Transverse colon (tissue), 4 donors: Measurements from ENCODE around the gene PKNOX1.
"Not testable (repeated sequence)": the region's sequence is repeated elsewhere in the genome, so short reads cannot be mapped to it uniquely, and the experiment has no call there.

Experiments used
- EP300 ChIP-seq: sonication (generic); formaldehyde crosslinking; IDR thresholded peaks from one replicate; pipeline ENCODE4 v1.6.1; 2017; ENCODE audit warnings: antibody characterized with exemption, low read depth
- POLR2A ChIP-seq: fragments of 450-650 bp; IDR thresholded peaks from one replicate; pipeline ENCODE4 v1.6.1; 2016; ENCODE audit warnings: antibody characterized with exemption, mild to moderate bottlenecking, moderate library complexity
- POLR2AphosphoS5 ChIP-seq, 3 donors: sonication (generic); formaldehyde crosslinking; IDR thresholded peaks; one replicate each; pipeline ENCODE4 v1.6.1; 2016; ENCODE audit warnings: antibody characterized with exemption in 3 of 3
- TF ChIP-seq, protein P1 (sequence below), 5 experiments: fragments of 200-600 bp in 3 of 5; fragments of 450-650 bp in 2 of 5; sonication (generic) in 3 of 5; IDR thresholded peaks; 1 replicate in 2 of 5; 2 replicates in 3 of 5; pipeline ENCODE4 v1.5.1; 2016 to 2017; ENCODE audit warnings: antibody characterized with exemption in 5 of 5, inconsistent platforms in 3 of 5, mild to moderate bottlenecking in 2 of 5, moderate library complexity in 1 of 5

DNA sequence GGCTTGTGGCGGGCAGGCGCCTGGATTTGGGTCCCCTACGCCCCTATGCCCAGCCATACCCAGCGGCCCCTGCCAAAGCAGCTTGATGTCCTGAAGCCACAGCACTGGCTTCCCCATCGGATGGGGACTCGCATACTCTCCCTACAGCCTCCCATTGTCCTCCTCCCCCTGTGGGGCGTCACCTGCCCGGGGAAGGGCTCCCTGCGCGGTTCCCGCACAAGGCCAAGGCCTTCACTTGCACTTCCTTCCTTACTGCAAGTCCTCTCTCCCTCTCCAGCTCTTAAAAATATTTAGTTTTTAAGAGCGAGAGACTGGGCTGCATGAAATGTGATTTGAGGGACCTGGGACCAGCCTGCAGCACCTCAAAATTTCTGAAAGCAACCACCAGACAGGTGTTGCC is 92.3 kb downstream of the PKNOX1 start:
- TF ChIP-seq, protein P1, sequence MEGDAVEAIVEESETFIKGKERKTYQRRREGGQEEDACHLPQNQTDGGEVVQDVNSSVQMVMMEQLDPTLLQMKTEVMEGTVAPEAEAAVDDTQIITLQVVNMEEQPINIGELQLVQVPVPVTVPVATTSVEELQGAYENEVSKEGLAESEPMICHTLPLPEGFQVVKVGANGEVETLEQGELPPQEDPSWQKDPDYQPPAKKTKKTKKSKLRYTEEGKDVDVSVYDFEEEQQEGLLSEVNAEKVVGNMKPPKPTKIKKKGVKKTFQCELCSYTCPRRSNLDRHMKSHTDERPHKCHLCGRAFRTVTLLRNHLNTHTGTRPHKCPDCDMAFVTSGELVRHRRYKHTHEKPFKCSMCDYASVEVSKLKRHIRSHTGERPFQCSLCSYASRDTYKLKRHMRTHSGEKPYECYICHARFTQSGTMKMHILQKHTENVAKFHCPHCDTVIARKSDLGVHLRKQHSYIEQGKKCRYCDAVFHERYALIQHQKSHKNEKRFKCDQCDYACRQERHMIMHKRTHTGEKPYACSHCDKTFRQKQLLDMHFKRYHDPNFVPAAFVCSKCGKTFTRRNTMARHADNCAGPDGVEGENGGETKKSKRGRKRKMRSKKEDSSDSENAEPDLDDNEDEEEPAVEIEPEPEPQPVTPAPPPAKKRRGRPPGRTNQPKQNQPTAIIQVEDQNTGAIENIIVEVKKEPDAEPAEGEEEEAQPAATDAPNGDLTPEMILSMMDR (IDR thresholded peaks at IDR 0.05): not testable (repeated sequence)
- TF ChIP-seq POLR2A; EP300; POLR2AphosphoS5 (IDR thresholded peaks at IDR 0.05): not testable (repeated sequence)
